SU-DHL-6 (cell line): ENCODE data around the gene JAML.

Experiments used
- H2AFZ ChIP-seq: fragments of 200-600 bp; sonication (generic); 2 replicates; pipeline ENCODE4 v1.6.1; 2014; ENCODE audit warnings: low read depth, mild to moderate bottlenecking, moderate library complexity, mixed read lengths, antibody characterized with exemption, low read length; ENCODE audit not compliant: severe bottlenecking
- H3F3A ChIP-seq: fragments of 200-600 bp; shearing (Covaris generic); 2 replicates; pipeline ENCODE4 v1.6.0; 2016; ENCODE audit warnings: antibody characterized with exemption, mild to moderate bottlenecking; ENCODE audit not compliant: insufficient read depth
- H3K27ac ChIP-seq: fragments of 200-600 bp; sonication (generic); 2 replicates; pipeline ENCODE4 v1.5.1; 2016; ENCODE audit warnings: low read depth, mild to moderate bottlenecking, low read length, moderate library complexity, mixed read lengths
- H3K27me3 ChIP-seq: fragments of 200-600 bp; sonication (generic), shearing (Covaris generic); 2 replicates; pipeline ENCODE4 v1.6.0; 2014; ENCODE audit warnings: mild to moderate bottlenecking, low read length
- H3K36me3 ChIP-seq: fragments of 200-600 bp; sonication (generic); 2 replicates; pipeline ENCODE4 v1.6.1; 2014; ENCODE audit warnings: mild to moderate bottlenecking, low read length, mixed read lengths
- H3K4me2 ChIP-seq: fragments of 300-600, 200-600 bp; shearing (Covaris generic), sonication (generic); 2 replicates; pipeline ENCODE4 v1.6.0; 2014; ENCODE audit warnings: low read length, low read depth, mild to moderate bottlenecking; ENCODE audit not compliant: poor library complexity, severe bottlenecking
- H3K4me3 ChIP-seq: fragments of 200-600 bp; sonication (generic); 2 replicates; pipeline ENCODE4 v1.5.1; 2014; ENCODE audit warnings: antibody characterized with exemption, low read length, mild to moderate bottlenecking, mixed read lengths; ENCODE audit not compliant: insufficient read depth, poor library complexity, severe bottlenecking
- H3K79me2 ChIP-seq: fragments of 200-600 bp; sonication (generic); 2 replicates; pipeline ENCODE4 v1.6.1; 2014; ENCODE audit warnings: mild to moderate bottlenecking, low read length, moderate library complexity; ENCODE audit not compliant: insufficient read depth
- H3K9ac ChIP-seq: fragments of 200-600 bp; sonication (generic); 2 replicates; pipeline ENCODE4 v1.7.0; 2014; ENCODE audit warnings: mild to moderate bottlenecking, low read length
- H3K9me2 ChIP-seq: fragments of 200-600 bp; sonication (generic); replicated peaks from 2 replicates; pipeline ENCODE4 v1.6.1; 2014; ENCODE audit warnings: low read length; ENCODE audit not compliant: insufficient read depth
- H3K9me3 ChIP-seq: fragments of 200-600 bp; sonication (generic); 2 replicates; pipeline ENCODE4 v1.6.1; 2014; ENCODE audit warnings: low read length, mixed read lengths; ENCODE audit not compliant: insufficient read depth
- H4K20me1 ChIP-seq: fragments of 200-600 bp; sonication (generic); 2 replicates; pipeline ENCODE4 v1.6.1; 2014; ENCODE audit warnings: low read depth, mild to moderate bottlenecking, antibody characterized with exemption, low read length, moderate library complexity, mixed read lengths
- EZH2phosphoT487 ChIP-seq: fragments of 200-600 bp; sonication (generic), shearing (Covaris generic); conservative IDR thresholded peaks from 2 replicates; pipeline ENCODE4 v1.6.1; 2018; ENCODE audit warnings: mild to moderate bottlenecking, antibody characterized with exemption, low read length, moderate library complexity, mixed read lengths
- TF ChIP-seq, protein P1 (sequence below): fragments of 200-600 bp; sonication (generic); IDR thresholded peaks from one replicate; pipeline ENCODE4 v1.5.1; 2017; ENCODE audit warnings: antibody characterized with exemption, mild to moderate bottlenecking, low read length, moderate library complexity; ENCODE audit not compliant: insufficient read depth, poor library complexity, severe bottlenecking

JAML gene

GRCh38 chr11:118210323-118210722 lies 14.5 kb downstream of the JAML start:
- H3K79me2 ChIP-seq: no peaks in the 10 kb centered on the region
- H3K36me3 ChIP-seq: no peaks in the 10 kb centered on the region
- H3K4me2 ChIP-seq: no peak overlapping the region
- H4K20me1 ChIP-seq: no peaks in the 10 kb centered on the region
- no peaks in the 10 kb centered on the region for H3K27me3 ChIP-seq
- H3F3A ChIP-seq: no peaks in the 10 kb centered on the region; the same call in 1 of the 2 replicates
- H2AFZ ChIP-seq: no peak overlapping the region
- H3K4me3 ChIP-seq: no peak overlapping the region
- no peak overlapping the region for H3K9ac ChIP-seq
- no peaks in the 10 kb centered on the region for H3K9me2 ChIP-seq
- no peak overlapping the region for H3K27ac ChIP-seq
- no peaks in the 10 kb centered on the region for H3K9me3 ChIP-seq
- TF ChIP-seq, protein P1, sequence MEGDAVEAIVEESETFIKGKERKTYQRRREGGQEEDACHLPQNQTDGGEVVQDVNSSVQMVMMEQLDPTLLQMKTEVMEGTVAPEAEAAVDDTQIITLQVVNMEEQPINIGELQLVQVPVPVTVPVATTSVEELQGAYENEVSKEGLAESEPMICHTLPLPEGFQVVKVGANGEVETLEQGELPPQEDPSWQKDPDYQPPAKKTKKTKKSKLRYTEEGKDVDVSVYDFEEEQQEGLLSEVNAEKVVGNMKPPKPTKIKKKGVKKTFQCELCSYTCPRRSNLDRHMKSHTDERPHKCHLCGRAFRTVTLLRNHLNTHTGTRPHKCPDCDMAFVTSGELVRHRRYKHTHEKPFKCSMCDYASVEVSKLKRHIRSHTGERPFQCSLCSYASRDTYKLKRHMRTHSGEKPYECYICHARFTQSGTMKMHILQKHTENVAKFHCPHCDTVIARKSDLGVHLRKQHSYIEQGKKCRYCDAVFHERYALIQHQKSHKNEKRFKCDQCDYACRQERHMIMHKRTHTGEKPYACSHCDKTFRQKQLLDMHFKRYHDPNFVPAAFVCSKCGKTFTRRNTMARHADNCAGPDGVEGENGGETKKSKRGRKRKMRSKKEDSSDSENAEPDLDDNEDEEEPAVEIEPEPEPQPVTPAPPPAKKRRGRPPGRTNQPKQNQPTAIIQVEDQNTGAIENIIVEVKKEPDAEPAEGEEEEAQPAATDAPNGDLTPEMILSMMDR: no peak
- no peak for TF ChIP-seq EZH2phosphoT487

GRCh38 chr11:118209033-118209432 lies 15.8 kb downstream of the JAML start:
- Histone ChIP-seq H2AFZ (no peak overlapping the region), H3K36me3 (no peaks in the 10 kb centered on the region), H3K27ac (no peak overlapping the region), H3F3A (no peaks in the 10 kb centered on the region; the same call in 1 of the 2 replicates), H4K20me1 (no peaks in the 10 kb centered on the region), H3K9me2 (no peaks in the 10 kb centered on the region), H3K9me3 (no peaks in the 10 kb centered on the region), H3K27me3 (no peaks in the 10 kb centered on the region), H3K79me2 (no peaks in the 10 kb centered on the region), H3K4me2 (no peak overlapping the region), H3K4me3 (no peak overlapping the region), H3K9ac (no peak overlapping the region)
- TF ChIP-seq, protein P1: no peak
- TF ChIP-seq EZH2phosphoT487: no peak

DNA sequence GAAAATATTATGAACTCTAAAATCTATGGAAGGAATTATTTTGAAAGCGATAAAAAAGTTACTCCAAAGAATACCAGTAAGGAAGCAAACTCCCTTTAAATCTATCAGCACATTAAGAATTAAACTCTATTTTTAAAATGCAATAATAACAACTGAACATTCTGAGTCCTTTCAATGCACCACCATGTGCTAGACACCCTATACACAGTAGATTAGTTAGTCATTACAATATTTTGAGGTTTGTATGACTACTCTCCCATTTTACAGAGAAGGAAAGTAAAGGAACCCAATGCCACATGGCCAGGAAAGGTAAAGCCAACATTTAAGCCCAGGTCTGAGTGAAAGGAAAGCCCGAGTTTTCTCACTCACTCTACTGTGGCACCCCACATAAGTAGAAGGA lies 17.7 kb downstream of the JAML start:
- Histone ChIP-seq H3K27ac (no peak overlapping the region), H4K20me1 (no peaks in the 10 kb centered on the region), H3F3A (no peaks in the 10 kb centered on the region; the same call in 1 of the 2 replicates), H3K79me2 (no peaks in the 10 kb centered on the region), H2AFZ (peak overlapping the region; percentile 81), H3K9me3 (no peaks in the 10 kb centered on the region), H3K9me2 (no peaks in the 10 kb centered on the region), H3K4me3 (no peak overlapping the region), H3K27me3 (no peaks in the 10 kb centered on the region), H3K9ac (no peak overlapping the region), H3K36me3 (no peaks in the 10 kb centered on the region), H3K4me2 (no peak overlapping the region)
- TF ChIP-seq, protein P1: no peak
- no peak for TF ChIP-seq EZH2phosphoT487
